Transverse colon (tissue), 4 donors: ENCODE results near the gene GPN1.

Source experiments
- CTCF ChIP-seq, 5 experiments: fragments of 200-600 bp in 3 of 5; fragments of 450-650 bp in 2 of 5; sonication (generic) in 3 of 5; IDR thresholded peaks; 1 replicate in 2 of 5; 2 replicates in 3 of 5; pipeline ENCODE4 v1.5.1; 2016 to 2017; ENCODE audit warnings: antibody characterized with exemption in 5 of 5, inconsistent platforms in 3 of 5, mild to moderate bottlenecking in 2 of 5, moderate library complexity in 1 of 5
- POLR2A ChIP-seq: fragments of 450-650 bp; IDR thresholded peaks from one replicate; pipeline ENCODE4 v1.6.1; 2016; ENCODE audit warnings: antibody characterized with exemption, mild to moderate bottlenecking, moderate library complexity
- POLR2AphosphoS5 ChIP-seq, 3 donors: sonication (generic); formaldehyde crosslinking; IDR thresholded peaks; one replicate each; pipeline ENCODE4 v1.6.1; 2016; ENCODE audit warnings: antibody characterized with exemption in 3 of 3

- no peak for TF ChIP-seq CTCF (IDR thresholded peaks at IDR 0.05)
- TF ChIP-seq POLR2AphosphoS5 (IDR thresholded peaks at IDR 0.05), result no peak
- no peak for TF ChIP-seq POLR2A
These were observed 9.3 kb downstream of the GPN1 start for GRCh38 chr2:27638037-27638637.
